PC-9 (cell line): ENCODE measurements around the gene CPLANE1.

Experiments
- CTCF ChIP-seq: fragments of 200-600 bp; sonication (generic); conservative IDR thresholded peaks from 2 replicates; pipeline ENCODE4 v1.6.1; 2017; ENCODE audit warnings: mixed run types, antibody characterized with exemption, mild to moderate bottlenecking, moderate library complexity
- EZH2 ChIP-seq: fragments of 200-600 bp; sonication (generic); IDR thresholded peaks from 2 replicates; pipeline ENCODE4 v1.8.0; 2017; ENCODE audit warnings: antibody characterized with exemption, low read depth

- TF ChIP-seq CTCF (no peak), EZH2 (no peak)
These were observed 112.5 kb downstream of the CPLANE1 start for GRCh38 chr5:37136694-37137093.
